SHP77 treated with DMSO at 0.1 percent for 48 hours (cell line): ENCODE data around the gene COMMD1.
"Not testable (repeated sequence)": the region's sequence is repeated elsewhere in the genome, so short reads cannot be mapped to it uniquely, and the experiment has no call there.

Experiments used
- DNase-seq: peaks from one replicate; lab custom pipeline; 2025; lab: John Stamatoyannopoulos, UW

The COMMD1 gene

GRCh38 chr2:62030902-62031301 is 125.4 kb downstream of the COMMD1 start:
- DNase-seq: no peak

- DNase-seq: no peak
Measured at GRCh38 chr2:62032096-62032495, 126.6 kb downstream of the COMMD1 start.

GRCh38 chr2:62034715-62035114 is 129.2 kb downstream of the COMMD1 start:
- no peak for DNase-seq

GRCh38 chr2:62036229-62036628 is 130.8 kb downstream of the COMMD1 start:
- DNase-seq: no peak

- DNase-seq: no peak
Measured at GRCh38 chr2:62036761-62037250, 131.3 kb downstream of the COMMD1 start.

- DNase-seq: no peak
Measured at GRCh38 chr2:62038975-62039771, 133.7 kb downstream of the COMMD1 start.

GRCh38 chr2:62040926-62041325 is 135.5 kb downstream of the COMMD1 start:
- DNase-seq: no peak

GRCh38 chr2:62041701-62042385 is 136.4 kb downstream of the COMMD1 start:
- DNase-seq: not testable (repeated sequence)

GRCh38 chr2:62042400-62042799 is 136.9 kb downstream of the COMMD1 start:
- no peak for DNase-seq

- DNase-seq: no peak
Measured at GRCh38 chr2:62042944-62043343, 137.5 kb downstream of the COMMD1 start.

- DNase-seq: no peak
Measured at GRCh38 chr2:62045017-62045543, 139.6 kb downstream of the COMMD1 start.

GRCh38 chr2:62046141-62046540 is 140.7 kb downstream of the COMMD1 start:
- DNase-seq: no peak

- no peak for DNase-seq
Measured at GRCh38 chr2:62050456-62051045, 145.1 kb downstream of the COMMD1 start.

- DNase-seq: no peak
Measured at GRCh38 chr2:62054029-62054791, 148.7 kb downstream of the COMMD1 start.

- DNase-seq: no peak
Measured at GRCh38 chr2:62054916-62055450, 149.5 kb downstream of the COMMD1 start.

- DNase-seq: no peak
Measured at GRCh38 chr2:62055724-62056336, 150.4 kb downstream of the COMMD1 start.

GRCh38 chr2:62056341-62056740 is 150.9 kb downstream of the COMMD1 start:
- DNase-seq: no peak

- no peak for DNase-seq
Measured at GRCh38 chr2:62065243-62065642, 159.8 kb downstream of the COMMD1 start.

GRCh38 chr2:62071126-62071598 is 165.7 kb downstream of the COMMD1 start:
- no peak for DNase-seq

GRCh38 chr2:62071760-62072680 is 166.5 kb downstream of the COMMD1 start:
- no peak for DNase-seq
